Pons (tissue), 1 donor: ENCODE measurements around the gene P2RX2.

Experiments
- DNase-seq: peaks from one replicate; pipeline ENCODE4 v3.0.0-alpha.2; 2016; ENCODE audit warnings: low spot score

Gene P2RX2

DNA sequence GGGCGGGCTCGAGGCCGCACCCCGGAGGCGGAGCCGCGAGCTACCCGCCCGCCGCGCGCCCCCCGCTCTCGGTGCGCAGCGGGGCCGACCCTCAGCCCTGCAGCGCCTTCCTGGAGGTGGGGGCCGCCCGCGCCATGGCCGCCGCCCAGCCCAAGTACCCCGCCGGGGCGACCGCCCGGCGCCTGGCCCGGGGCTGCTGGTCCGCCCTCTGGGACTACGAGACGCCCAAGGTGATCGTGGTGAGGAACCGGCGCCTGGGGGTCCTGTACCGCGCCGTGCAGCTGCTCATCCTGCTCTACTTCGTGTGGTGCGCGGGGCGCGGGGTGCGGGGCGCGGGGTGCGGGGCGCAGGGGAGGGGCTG lies at the start of gene P2RX2:
TSS of gene P2RX2 (plus strand) at position 94 of the 361 bp plus-strand sequence. CDS start at position 135, 41 bp downstream.
- no peak for DNase-seq

DNA sequence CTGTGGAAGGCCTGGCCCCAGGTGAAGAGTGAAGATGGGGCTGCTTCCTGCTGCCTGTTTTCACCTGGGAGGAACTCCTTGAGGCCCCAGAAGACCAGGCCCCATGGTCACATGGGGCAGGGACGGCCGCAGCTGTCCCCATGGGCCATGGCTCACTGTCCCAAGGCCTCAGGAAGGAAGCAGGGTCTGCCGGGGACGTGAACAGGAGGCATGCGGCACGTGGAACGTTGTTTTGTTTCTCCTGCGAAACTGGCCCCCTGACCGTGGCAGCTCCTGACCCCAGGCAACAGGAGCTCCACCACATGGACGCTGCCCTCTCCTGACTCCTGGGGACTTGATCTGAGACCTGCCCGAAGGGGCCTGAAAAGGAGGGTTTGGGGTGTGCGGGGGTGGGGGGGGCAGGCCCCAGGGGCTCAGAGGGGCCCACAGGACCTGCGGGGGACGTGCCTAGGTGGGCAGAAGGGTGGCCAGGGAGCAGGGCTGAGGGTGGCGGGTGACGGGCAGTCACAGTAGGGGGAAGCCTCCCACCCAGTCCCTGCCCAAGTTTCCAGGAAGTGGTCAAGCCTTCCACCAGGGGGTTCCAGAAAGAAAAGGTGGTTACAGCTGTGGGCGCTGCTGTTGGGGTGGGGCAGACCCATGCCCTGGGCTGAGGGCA lies 49.6 kb upstream of the P2RX2 start:
- no peak for DNase-seq

DNA sequence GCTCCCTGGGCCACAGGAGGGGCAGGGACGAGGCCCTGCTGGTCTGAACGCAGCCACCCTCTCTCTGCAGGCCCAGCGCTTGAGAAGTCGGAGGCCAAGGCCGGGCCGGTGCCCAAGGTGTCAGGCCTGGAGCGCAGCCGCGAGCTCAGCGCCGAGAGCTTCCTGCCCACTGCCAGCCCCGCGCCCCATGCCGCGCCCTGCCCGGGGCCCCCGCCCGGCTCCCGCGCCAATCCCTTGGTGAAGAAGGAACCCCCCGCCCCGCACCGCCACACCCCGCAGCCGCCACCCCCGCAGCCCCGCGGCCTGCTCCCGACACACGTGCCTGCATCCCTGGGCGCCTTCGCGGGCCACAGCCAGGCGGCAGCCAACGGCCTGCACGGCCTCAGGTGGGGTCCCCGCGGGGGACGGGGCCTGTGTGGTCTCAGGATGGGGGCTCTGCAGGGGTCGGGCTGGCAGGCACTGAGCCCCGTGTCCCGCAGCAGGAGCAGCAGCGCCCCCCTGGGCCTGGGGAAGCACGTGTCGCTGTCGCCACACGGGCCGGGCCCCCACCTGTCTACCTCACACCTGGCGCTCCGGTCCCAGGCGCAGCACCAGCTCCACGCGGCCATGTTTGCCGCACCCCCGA lies 48.6 kb upstream of the P2RX2 start:
- no peak for DNase-seq

DNA sequence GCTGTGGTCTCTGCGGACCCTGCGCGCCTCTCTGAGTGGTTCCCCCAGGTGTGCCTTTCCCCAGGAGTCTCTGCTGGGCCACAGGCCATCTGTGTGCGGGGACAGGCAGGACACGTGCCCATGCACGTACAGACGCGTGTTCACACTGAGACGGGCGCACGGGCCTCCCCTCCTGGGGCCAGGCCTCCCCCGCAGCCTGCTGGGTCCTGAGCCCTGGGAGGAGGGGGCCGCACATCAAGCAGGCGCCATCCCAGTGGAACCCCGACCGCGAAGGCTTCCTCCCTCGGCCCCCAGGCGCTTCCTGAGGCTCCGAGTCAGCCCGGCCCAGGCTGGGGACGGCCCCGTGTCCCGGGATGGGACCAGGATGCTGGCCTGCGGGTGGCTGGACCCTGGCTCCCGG lies 47.9 kb upstream of the P2RX2 start:
- no peak for DNase-seq

DNA sequence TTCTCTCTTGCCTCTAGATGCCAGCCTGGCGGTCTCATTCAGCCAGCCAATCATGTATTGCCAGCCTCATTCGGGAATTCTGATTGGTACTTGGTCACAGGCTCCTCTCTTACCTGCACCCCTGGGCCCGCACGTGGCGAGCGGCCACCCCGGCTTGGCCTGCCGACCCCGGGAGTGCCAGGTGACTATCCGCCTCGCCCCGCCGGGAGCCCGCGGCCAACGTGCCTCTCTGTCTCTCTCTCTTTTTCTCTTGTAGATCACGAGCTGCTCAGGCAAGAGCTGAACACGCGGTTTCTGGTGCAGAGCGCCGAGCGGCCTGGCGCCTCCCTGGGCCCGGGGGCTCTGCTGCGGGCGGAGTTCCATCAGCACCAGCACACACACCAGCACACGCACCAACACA lies 47.5 kb upstream of the P2RX2 start:
- no peak for DNase-seq

DNA sequence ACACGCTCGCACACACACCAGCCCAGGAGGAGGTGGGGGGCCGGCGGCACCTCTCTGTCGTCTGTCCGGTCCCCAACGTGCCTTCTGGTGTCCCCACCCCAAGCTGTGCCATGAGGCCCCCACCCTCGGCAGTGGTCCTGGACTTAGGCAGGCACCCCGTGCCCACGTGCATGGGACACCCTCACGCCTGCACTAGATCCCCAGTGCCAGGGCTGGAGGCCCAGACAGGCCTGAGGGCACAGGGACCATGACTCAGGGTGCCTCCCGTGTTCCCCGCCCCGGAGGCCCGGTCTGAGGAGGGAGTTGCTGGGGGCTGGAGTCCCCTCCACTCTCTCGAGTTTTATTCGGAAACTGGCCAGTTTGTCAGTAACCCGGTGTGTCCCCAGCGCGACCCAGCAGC lies 47.0 kb upstream of the P2RX2 start:
- no peak for DNase-seq

DNA sequence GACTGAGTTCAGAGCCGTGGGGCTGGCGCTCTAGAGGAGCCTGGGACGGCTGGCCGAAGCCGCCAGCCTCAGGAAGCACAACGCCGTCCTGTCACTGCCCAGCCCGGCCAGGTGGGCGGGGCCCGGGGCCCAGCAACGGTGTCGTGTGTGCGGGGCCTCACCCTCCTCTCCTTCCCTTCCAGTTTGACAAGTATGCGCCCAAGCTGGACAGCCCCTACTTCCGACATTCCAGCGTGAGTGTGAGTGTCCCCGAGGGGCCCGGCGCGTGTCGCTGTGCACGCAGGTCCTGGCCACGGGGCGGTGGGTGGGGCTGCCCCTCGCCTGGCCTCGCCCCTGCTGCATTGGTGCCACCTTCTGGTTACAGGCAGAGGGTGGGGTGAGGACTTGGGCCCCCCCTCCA lies 46.5 kb upstream of the P2RX2 start:
- no peak for DNase-seq

DNA sequence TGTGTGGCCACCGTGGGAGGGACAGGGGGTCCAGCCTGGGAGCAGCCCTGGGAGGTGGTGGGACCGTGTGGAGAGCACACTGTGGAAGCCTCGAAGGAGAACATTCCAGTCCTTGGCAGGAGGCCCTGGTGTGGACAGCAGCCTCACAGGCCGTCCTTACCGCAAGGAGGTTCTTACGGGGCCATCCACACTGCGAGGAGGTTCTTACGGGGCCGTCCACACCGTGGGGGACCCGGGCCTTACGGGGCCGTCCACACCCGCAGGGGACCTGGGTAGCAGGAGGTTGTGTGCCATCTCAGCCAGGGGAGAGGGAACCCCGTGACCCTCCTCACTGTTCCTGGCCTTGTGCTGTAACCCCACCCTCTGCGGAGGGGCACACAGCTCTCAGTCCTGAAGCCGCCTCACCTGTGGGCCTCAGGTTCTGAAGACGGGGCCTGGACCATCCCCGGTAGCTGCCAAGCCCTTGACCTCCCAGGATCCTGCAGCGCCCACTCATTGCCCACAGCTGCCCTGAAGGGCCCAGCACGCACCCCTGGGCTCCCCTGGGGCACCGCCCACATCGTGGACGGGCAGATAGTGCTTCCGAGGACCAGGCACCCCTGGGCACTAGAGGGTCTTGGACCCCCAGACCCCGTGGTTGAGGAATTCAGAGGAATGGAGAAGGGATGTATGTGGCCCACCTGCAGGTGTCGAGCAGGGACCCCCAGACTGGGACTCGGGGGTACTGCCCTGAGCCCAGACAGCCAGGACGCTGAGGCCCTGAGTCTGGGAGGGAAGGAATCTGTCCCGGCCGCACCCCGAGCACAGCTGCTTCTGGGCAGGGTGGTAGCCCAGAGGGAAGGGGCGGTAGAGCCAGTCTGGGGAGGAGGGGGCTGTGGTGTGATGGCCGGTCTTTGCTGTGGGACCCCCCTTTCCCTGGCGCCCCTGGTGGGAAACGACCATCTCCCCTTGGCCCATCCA lies 45.5 kb upstream of the P2RX2 start:
- no peak for DNase-seq

DNA sequence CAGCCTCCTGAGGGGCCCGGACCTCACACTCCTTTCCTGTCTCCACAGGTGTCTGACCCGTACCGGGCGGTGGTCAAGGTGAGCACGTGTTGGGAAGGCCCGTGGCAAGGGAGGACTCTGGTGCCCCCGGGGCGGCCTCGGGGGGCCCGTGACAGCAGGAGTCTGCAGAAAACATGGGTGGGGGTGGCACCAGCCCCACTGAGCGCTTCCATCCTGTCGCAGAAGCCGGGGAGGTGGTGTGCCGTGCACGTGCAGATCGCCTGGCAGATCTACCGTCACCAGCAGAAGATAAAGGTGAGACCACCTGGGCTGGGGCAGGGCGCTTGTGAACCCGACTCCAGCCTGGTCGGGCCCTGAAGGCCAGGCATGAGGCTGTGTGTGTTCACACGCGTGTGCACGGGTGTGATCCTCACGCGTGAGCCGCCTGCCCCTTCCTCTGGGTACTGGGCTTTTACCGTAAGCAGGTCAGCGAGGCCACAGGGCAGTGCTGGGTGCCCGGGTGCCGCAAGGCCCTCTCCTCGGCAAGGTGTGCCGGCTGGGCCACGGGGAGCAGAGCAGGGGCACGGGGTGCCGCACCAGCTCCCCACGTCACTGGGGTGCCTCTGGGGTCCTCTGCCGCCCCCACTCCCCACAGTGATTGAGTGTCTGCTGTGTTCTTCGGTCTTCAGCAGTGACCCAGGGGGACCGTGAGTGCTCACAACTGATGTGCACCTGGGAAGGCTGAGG lies 44.1 kb upstream of the P2RX2 start:
- no peak for DNase-seq

DNA sequence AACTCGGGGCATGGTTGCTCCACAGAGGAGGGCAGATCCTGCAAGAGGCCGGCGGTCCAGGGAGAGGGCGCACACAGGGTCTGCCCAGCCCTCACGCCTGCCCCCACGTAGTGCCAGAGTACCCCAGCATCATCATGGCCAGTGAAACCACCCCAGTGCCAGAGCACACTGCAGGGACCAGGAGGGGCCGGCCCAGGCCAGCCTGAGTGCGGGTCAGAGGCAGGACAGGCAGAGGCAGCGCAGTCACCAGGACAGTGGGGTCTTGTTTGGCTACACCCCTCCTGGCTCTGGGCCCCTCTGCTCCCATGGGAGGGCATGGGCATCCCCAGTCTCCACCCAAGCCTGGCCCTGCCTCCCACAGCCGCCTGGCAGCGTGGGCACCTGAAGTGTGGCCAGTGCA lies 42.9 kb upstream of the P2RX2 start:
- DNase-seq: no peak

DNA sequence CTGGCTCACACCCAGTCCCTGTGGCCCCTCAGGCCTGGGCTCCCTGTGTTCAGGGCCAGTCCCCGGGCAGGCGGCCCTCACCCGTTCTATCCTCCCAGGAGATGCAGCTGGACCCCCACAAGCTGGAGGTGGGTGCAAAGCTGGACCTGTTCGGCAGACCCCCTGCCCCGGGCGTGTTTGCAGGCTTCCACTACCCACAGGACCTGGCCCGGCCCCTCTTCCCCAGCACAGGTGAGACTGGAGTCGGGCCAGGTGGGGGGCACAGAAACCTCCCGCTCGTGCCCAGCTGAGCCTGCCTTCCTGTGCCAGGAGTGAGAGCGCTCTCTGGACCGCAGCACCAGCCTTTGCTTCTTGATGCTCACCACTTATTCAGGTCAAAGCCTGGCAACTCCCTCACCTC lies 41.9 kb upstream of the P2RX2 start:
- no peak for DNase-seq

DNA sequence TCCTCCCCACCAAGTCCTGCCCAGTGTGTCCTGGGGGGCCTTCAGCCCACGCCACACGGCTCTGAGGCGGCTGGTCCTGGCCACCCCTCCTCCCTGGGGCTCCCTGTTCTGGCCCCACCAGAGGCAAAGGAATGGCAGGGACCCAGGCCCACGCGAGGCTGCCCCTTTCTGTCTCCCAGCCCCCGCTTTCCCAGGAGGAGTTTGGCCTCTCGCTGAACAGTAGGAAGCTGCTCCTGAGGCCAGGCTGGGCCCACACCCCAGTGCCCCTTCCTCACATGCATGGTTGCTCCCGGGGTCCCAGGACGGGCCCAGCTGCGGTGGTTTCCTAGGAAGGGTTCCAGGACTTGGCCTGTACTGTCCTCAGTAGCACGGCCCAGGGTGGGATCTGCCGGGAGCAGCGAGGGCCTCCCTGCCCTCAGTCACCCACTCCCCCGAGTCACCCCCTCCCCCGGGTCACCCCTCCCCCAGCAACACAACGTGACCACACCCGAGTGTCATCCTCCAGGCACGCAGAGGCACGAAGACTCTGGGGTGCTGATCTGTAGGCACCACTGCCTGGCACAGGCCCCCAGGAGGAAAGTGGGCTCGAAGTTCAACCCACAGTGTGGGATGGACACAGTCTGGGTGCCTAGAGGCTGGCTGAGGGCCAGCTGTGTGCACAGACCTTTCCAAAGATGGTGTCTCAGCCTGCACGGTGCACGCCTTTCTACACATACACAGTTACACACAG lies 41.2 kb upstream of the P2RX2 start:
- no peak for DNase-seq

DNA sequence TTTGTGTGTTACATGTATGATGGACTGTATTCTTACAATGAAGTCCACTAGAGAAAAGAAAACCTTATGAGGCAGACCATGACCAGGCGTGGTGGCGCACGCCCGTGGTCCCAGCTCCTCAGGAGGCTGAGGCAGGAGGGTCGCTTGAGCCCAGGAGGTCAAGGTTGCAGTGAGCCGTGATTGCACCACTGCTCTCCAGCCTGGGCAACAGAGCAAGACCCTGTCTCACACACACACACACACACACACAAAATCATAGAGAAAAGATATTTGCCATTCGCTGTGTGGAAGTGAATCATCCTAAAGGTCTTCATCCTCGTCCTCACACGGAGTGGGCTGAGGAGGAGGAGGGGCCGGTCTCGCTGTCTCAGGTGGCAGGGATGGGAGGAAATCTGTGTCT lies 40.5 kb upstream of the P2RX2 start:
- DNase-seq: no peak

DNA sequence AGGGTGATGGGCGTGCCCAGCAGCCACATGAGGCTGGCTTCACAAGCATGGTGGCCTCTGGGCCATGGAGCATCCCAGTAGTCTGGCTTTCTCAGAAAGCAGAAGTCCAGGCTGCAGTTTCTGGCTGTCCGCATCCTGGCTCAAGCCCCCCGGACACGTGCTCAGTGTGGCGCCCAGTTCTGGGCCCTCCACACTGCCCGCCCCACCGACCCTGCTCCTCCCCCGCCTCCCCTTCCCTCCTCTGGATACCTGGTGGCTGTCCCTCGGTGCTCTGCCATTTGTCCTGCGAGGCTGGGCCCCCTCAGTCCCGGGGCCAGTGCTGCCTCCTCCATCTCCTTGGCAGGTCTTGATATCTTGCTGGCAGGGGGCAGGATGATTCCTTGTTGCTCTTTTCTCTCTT lies 39.8 kb upstream of the P2RX2 start:
- DNase-seq: no peak

DNA sequence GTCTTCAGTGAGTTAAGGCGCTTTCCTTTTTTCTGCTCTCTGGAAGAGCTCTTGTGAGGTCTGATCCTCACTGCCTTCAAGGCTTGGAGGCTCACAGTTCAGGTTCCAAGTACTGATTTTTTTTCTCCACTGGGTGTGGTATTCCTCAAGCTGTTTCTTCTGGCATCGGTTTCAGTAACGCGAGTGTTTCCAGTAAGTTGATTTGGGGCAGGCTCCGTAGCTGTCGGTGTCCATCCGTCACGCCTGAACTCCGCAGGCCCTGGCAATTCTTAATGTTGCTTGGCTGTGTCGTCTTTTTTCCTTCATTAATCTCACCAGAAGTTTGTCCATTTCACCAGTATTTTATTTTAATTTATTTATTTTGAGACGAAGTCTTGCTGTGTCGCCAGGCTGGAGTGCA lies 38.8 kb upstream of the P2RX2 start:
- DNase-seq: no peak

DNA sequence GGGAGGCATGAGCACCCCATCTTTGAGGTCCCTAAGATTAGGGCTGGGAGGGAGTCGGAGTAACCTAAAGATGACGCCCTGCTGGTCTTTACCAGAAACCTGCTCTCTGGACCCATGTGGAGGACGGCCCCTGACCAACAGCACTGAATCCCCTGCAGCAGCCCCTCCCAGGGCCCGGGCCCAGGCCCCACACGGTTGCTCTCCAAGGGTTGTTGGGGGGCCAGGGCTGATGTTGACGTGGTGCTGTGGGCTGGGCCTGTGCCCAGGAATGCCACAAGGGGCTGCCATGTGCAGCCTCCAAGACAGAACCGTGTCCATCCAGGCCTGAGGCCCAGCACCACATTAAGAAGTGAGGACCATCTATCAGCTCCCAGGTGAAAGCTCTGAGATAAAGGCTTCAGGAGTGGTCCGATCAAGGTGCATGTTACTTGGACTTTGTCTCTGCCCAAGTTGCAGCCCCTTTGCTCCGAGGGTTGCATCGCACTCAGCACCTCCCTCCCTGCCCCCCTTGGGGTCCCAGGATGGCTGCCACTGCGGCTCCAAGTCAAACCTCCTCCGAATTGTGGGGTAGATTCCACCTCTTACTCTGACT lies 37.8 kb upstream of the P2RX2 start:
- no peak for DNase-seq

DNA sequence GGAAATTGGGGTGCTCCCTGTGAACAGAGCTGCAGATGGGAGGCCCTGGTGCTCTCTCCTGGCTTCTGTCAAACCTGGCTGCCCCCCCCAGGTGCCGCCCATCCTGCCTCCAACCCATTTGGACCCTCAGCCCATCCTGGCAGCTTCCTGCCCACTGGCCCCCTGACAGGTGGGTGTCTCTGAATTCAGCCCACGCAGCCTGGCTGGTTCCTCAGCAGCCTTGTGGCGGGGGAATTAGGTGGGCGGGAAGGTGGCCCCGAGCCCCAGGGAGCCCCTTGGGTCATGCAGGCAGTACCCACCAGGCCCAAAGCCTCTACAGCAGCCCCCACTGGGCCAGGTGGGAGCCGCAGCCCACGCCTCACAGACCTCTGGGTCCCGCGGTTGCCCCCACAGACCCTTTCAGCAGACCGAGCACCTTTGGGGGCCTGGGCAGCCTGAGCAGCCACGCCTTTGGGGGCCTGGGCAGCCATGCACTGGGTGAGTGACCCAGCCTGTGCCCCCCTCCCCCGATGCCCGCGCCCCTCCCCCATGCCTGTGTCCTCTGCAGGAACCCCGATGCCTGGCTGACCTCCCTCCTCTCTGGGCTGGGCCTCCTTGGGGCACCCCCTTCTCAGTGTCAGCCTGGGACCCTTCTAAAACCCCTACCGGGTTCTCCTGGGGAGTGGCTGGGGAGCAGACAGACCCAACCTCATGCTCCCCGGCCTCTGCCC lies 37.1 kb upstream of the P2RX2 start:
- DNase-seq: no peak

DNA sequence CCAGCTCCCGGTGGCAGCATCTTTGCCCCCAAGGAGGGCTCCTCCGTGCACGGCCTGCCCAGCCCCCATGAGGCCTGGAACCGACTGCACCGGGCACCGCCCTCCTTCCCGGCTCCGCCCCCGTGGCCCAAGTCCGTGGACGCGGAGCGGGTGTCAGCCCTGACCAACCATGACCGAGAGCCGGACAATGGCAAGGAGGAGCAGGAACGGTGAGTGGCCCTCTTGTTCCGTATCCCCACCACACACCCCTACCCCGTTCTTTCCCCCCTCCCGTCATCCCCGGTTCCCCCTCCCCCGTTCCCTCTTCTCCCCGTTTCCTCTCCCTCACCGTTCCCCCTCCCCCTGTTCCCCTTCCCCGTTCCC lies 36.5 kb upstream of the P2RX2 start:
- DNase-seq: no peak

DNA sequence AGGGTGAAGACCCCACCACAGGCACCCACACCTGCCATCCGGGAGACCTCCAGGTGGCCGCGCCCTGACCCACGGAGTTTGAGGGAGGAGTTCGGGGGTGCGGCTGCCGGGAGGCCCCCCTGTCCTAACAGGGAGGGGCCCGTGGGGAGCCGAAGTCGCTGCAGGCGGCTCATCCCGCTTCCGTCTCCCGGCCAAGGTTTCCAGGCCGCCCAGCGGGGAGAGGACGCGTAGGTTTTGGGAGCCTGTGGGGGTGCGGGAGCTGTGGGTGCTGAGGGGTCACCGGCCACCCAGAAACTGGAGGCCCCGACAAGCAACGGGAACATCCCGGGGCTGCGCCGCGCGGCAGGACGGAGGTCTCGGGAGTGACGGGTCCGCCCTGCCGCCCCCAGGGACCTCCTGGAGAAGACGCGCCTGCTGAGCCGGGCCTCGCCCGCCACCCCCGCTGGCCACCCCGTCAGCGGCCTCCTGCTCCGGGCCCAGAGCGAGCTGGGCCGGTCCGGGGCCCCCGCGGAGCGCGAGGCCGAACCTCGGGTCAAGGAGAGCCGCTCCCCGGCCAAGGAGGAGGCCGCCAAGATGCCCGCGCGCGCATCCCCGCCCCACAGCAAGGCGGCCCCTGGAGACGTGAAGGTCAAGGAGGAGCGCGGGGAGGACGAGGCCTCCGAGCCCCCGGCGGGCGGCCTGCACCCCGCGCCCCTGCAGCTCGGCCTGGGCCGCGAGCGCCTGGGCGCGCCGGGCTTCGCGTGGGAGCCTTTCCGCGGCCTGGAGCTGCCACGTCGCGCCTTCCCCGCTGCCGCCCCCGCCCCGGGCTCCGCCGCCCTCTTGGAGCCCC lies 35.8 kb upstream of the P2RX2 start:
- DNase-seq: no peak

DNA sequence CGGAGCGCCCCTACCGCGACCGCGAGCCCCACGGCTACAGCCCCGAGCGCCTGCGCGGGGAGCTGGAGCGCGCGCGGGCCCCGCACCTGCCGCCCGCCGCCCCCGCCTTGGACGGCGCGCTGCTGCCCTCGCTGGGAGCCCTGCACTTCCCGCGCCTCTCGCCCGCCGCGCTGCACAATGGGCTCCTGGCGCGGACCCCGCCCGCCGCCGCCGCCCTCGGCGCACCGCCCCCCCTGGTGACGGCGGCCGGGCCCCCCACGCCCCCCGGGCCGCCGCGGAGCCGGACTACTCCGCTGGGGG lies 35.2 kb upstream of the P2RX2 start:
- DNase-seq: no peak
